Non-pigmented ciliary epithelial cell (primary cell): ENCODE measurements around the gene MINAR1.
A peak's percentile ranks its signal among the peaks of the same experiment; 100 is the strongest.
"Not testable (repeated sequence)": the region's sequence is repeated elsewhere in the genome, so short reads cannot be mapped to it uniquely, and the experiment has no call there.

ENCODE experiments used
- DNase-seq: peaks from one replicate; pipeline ENCODE4 v3.0.0-alpha.2; 2010; ENCODE audit warnings: low read depth

The MINAR1 gene, protein sequence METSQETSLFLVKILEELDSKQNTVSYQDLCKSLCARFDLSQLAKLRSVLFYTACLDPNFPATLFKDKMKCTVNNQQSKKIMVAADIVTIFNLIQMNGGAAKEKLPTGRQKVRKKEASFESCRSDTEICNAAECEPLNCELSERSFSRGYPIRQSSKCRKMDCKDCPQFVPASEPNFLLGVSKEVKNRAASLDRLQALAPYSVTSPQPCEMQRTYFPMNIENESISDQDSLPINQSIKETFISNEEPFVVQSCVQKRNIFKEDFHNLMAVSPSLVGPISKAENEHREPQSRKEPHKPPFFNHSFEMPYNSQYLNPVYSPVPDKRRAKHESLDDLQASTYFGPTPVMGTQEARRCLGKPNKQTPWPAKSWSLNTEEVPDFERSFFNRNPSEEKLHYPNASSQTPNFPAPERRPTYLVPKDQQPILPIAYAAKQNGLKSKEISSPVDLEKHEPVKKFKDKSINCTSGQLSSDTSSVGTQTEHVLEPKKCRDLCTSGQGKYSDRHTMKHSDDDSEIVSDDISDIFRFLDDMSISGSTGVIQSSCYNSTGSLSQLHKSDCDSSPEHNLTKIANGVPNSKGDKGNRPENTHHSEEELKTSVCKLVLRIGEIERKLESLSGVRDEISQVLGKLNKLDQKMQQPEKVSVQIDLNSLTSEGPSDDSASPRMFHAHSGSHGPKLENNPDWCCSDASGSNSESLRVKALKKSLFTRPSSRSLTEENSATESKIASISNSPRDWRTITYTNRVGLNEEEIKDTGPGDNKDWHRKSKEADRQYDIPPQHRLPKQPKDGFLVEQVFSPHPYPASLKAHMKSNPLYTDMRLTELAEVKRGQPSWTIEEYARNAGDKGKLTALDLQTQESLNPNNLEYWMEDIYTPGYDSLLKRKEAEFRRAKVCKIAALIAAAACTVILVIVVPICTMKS

DNA sequence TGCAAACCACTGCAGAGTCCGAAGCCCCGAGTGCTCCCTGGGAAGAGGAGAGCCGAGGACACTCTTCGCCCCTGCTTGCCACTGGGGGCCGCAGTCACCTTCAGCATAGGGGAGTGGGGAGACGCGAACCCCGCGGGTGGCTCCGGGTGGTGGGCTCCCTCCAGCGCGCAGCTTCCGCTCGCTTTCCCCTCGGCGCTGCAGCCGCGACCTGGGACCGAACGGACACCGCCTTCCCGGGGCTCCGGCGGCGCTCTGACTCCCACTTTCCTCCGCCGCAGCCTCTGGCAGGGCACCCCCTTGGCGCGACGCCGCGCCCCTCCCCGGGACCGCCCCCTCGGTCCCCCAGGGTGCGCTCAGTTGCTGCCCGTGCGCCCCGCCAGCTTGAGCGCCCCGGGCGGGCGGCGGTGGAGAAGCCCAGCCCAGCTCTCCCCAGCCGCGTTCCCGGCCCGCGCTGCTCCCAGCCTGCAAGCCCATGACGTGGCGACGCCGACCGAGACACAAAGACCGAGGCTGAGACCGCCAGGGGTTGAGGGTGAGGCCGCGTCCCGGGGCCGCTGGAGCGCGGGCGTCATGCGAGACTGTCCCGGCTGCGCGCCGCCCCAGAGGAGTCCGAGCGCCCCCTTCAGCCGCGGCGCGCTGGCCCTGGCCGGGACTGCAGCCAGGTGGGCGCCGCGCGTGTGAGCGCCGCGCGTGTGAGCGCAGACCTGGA lies at the start of gene MINAR1:
Gene MINAR1, plus strand, starts transcription at position 701 of the 709 bp plus-strand sequence. CDS start 23,812 bp downstream, outside the sequence.
- no peak for DNase-seq

DNA sequence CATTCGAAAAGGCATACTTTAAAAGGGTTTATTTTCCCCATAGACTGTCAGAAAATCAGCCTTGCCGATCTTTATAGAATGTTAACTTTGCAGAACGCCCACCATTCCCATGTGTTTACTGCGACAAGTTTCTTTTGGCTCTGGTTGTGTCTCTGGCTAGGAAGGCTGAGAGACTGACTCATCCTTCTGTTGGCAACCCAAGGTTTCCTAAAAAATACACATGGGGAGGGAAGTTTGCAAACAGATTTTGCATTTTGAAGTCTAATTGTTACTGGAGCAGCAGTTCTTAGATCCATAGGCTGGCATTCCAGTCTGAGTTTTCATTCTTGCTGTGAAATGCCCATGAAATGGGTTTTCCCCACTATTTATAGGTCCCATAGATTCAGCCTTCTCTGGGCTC lies 37.9 kb upstream of the MINAR1 start:
- peak; percentile 14 for DNase-seq

DNA sequence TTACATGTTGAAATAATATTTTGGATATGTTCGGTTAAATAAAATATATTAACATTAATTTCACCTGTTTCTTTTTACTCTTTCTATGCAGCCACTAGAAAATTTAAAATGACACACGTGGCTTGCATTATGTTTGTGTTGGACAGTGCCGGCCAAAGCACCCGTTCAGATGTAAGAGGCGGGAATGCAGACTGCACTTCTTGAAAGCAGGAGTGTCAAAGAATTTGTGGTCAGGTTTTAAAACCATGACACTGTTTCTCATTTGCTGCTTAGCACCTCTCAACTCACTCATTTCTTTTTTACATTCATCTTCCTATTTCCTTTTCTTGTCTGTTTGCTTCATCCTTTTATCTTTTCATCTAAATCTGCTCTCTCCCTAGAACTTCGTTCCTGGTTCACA lies 35.3 kb upstream of the MINAR1 start:
- no peak for DNase-seq

DNA sequence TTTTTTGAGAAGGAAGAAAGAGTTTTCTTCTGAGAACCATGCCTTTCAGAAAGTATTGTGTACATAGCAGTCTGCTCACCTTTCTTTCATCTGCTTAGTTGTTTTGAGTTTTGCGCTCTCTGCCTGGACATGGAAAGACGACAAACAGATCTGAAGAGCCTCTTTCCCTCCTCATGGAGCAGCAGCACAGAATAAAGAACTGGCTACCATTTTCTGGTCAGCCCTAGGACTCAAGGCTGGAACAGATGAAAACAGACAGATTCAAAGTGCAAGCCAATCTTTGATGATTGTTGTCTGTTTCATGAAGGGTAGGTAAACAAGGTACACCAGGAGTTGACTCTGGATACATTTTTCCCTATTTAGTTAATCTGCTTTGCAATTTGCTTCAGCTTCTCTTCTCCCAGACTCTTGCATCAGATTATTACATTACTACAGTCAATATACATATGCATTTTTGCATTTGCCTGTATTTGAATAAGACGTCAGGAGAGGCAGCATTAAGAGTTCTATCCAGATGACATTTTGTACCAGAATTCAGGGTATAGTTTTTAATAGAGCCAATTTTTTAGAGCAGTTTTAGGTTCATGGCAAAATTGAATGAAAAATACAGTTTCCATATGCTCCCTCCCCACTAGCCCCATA lies 34.7 kb upstream of the MINAR1 start:
- no peak for DNase-seq

DNA sequence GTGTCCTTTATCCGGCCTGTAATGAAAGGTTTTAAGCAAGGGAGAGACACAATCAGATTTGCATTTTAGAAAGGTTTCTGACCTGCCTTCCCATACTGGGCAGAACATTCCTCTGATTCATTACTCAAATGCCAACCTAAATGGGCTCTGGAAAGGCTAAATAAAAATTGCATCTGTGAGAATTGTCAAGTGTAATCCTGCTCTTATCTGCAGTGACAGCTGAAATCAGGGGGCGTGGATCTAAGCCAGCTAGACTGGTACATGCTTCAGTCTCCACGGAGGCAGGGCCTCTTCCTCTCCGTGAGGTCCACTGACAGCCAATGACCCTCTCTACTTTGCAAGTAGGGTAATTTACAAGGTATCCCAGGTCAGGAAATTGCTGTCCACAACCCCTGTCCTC lies 32.5 kb upstream of the MINAR1 start:
- no peak for DNase-seq

DNA sequence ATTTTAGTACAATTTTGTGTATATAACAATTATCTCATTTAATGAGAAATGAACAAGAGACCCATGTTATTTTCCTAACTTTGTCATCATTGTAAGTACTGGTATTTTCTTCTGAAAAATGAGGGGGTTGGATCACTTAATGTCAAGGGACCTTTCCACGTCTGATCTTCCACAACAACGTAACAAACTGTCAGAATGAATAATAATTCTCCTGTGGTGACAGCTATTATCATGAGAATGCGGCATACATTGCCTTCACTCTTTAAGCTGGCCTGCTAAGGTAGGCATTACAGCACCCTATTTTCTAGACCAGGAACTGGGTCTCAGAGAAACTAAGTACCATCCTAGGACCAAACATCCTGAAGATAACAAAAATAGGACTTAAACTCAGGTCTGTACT lies 31.5 kb upstream of the MINAR1 start:
- DNase-seq: no peak

DNA sequence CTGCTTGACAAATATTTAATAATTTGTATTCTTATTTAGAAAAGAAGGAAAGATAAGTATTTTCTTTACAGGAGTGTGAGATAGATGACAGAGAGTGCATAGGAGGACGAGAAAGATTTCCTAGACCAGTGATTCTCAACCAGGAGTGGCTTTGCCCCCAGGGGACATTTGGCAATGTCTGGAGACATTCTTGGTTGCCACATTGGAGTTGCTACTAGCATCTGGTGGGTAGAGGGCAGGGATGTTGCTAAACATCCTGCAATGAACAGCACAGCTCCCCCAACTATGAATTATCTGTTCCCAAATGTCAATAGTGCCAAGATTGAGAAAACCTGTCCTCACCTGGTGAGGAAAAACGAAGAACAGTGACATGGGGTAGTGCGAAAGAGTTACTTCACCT lies 30.8 kb upstream of the MINAR1 start:
- DNase-seq: no peak

DNA sequence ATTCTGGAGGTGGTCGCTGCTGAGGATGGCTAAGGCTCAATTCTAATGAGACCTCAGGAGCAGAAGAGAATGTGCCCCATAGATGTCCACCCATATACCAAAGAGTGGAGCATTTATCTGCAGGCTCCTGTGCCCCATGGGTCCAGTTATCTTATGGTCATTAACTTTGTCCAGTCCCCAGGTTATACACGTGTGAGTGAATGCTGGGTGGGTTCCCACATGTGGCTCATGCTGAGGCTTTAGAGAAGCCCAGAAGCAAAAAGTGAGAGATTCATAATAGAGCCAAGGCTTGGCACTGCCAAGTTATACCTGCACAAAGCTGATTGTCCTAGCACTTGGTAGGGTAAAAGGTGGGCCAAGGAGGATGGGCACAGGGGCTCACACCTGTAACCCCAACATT lies 30.0 kb upstream of the MINAR1 start:
- DNase-seq: no peak

DNA sequence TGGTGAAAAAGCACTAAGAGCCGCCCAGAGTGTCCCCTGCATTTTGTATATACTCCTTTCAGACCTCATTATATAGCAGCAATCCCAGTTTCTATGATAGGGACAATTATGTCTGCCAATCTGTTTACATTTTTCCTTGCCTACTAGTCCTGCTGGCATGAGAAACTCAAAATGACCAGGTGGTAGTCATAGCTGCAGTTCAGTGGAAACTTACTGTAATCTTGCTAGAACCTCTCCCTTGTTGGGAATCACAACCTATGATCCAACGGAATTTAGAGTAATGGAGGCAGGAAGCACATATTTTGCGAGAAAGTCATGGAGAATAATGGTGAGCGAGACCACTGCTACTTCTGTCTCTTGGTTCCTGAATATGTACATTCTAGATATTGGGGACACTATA lies 28.6 kb upstream of the MINAR1 start:
- DNase-seq: no peak

DNA sequence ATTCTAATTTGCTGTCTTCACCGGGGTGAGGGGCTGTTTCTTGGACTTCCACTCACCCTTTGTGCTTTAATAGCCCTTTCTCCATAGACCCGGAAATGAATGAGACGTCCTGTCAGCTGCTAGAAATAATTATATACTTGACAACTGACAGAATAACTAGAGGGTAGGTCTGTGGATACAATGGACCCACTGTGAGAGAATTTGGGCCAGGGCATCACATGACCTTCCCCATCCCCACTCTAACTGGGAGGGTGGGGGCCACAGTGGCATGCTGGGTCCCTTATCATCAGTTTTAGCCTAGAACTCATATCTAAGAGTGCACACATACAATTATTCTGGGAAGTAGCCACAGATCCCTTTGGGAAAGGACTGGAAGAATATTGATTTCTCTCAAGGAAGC lies 25.9 kb upstream of the MINAR1 start:
- no peak for DNase-seq

DNA sequence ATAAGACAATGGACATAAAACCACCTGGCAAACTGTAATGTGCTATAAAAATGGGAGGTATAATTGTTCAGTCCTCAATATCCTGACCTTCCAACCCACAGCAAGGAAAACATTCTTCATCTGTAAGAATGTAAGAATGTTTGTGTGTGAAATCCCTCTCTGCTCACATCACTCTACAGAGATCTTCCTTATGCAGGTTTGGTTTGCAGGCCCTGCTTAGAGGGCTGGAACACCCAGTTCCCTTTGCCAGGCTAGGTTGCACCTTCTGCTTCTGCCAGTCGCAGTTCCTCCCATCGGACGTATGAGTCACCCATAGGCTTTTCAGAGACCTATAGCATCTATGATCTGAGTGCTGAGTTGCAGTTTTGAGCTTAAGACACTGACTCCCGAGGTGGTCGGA lies 24.1 kb upstream of the MINAR1 start:
- DNase-seq: peak; percentile 54

DNA sequence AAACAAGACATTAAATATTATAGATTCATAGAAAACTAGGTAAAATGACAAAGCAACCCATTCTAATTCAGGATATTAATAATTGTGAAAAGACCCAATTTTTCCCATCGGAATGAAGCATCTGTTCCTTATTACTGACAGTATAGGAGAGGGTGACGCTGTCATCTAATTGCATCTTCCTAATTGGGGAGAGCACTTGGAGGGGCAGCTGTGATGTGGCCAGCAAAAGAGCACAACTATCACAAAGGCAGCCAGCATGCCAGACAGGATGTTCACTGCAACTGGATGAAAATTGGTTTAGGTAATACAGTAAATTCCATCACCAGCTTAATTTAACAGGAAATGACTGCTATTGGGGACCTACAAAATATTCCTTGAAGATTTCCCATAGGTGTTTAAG lies 21.9 kb upstream of the MINAR1 start:
- no peak for DNase-seq

DNA sequence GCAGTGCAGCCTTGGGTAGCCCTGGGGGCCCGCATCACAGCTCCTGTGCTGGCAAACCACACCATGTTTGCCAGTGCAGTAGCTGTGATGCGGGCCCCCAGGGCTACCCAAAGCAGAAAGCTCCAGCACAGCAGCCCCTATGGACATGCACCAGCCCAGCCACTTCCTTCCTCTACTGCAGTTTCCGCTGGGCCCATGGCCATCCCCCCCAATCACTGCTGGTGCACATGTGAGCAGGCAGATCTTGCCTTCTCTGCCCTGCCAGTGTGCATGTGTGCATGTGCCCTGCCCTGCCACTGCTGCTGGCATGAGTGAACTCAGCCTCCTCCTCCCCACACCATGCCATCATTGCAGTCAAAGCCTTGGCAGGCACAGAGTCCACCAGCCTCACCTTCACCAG lies 20.1 kb upstream of the MINAR1 start:
- no peak for DNase-seq

DNA sequence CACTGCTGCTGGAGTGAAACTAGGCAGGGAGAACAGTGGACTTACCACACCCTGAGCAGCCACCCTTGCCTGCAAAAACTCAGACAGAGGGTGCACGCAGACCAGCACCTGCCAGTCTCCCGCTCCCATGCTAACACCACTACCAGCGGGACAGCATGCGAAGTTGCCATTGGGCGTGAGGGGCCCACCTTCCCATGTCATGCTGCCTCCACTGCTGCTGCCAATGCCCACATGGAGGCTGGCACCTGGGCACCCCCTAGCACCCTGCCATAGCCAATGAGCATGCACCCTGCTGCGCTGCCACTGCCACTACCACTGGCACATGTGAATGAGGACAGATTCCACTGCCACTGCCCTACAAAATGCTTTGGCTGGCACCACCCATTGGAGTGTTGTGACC lies 19.7 kb upstream of the MINAR1 start:
- DNase-seq: no peak

DNA sequence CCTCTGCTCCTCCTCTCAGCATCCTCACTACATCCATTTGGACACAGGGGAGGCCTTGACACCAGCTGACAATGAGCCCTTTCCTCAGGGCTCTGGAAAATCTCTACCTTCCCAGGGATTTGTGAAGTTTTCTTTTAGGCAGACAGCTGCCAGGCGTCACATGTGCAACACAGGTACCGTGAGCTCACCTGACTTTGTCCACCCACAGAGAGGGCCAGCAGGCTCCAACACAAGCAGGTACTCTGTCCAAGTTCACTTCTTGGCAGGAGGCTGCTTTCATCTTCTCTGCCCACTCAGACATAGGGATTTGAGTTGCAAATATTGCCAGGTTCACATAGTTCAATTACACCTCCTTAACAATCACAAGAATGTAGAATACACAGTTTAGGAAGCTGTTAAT lies 15.3 kb upstream of the MINAR1 start:
- no peak for DNase-seq

DNA sequence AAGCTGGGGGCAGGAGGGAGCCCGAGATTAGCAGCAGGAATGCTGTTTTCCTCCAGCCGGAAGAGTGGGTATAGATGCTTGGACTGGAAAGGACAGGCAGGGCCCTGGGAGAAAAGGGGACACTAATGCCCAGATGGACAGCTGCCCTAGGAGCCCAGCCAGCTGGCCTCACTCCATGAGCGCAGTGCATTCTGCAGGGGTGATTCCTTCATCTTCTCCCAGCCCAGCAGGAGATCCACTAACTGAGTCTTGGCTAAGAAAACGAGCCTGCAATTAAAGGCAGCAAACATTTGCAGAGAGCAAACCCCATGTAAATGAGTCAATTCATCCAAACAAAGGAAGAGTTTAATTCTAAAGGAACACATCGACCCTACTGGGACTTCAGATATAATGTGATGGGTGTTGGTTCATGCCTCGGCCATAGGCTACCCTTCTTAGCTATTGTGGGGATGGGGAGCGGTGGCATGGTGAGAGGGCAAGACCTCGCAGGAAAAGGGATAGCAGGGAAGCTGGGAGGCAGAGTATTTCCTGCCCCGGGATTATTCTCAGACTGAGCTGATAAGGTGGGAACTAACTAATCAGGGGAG lies 13.3 kb upstream of the MINAR1 start:
- DNase-seq: no peak

DNA sequence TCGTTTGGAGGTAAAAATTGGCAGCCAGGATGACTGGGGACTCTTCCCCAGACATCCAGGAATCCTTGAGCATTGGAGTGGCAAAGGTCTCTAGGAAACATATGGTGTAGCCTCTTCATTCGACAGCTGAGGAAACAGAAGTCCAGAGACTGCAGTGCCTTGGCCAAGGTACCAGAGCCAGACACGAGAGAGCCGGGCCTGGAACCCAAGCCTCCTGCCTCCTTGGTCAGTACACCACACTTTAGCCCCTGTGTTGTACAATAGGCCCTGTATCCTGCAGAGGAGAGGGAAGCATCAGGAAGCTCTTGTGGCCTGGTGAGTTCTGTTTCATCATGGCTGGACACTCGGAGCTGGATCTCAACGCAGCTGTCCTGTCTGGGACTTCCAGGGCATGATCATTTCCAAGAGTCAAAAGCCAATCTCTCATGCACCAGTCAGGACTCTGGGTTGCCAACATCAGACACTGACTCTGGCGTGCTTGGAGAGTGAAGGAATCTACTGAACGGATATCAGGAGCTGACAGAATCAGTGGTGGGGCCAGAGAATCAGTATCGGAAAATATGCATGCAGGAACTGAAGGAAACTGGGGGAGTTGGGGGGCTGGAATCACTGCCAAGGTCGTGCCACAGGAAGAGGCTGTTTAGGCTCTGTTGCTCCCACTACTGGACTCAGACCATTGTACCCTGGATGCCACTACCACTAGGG lies 6.4 kb upstream of the MINAR1 start:
- DNase-seq: no peak

DNA sequence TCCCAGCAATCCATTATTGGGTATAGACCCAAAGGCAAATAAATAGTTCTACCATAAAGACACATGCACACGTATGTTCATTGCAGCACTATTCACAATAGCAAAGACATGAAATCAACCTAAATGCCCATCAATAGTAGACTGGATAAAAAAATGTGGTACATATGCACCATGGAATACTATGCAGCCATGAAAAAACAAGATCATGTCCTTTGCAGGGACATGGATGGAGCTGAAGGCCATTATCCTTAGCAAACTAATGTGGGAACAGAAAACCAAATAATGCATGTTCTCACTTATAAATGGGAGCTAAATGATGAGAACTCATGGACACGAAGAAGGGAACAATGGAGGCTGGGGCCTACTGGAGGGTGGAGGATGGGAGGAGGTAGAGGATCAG lies 5.2 kb upstream of the MINAR1 start:
- not testable (repeated sequence) for DNase-seq

DNA sequence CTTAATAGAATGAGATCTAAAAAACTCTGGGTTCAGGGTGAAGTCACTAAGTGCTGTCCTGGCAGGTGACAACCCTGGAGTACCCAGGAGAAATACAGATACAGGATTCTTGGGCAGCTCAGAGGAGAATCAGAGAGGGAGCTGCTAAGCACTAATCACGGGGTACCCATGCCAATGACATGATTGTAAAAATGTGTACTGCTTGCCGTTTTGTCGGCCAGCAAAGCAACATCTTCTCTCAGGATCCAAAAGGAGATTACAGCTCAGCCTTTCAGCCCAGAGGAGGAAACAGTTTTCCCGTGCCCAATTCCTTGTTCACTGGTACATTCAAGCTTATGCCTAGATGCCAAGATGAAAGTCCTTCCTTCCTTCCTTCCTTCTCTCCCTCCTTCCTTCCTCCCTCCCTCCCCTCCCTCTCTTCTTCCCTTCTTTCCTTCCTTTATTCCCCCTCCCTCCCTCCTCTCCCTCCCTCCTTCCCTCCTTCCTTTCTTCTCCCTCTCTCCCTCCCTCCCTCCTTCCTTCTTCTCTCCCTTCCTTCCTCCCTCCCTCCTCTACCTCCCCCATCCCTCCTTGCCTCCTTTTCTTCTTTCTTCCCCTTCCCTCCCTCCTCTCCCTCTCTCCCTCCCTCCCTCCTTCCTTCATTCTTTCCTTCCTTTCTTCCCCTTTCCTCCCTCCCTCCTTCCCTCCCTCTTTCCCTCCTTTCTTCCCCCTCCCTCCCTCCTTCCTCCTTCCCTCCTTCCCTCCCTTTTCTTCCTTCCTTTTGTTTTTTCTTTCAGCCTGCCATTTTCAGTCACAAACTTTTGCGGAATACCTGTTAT lies 4.1 kb upstream of the MINAR1 start:
- DNase-seq: no peak
